IPS-18c (cell line): ENCODE results near the gene PTPRZ1.
A peak's percentile ranks its signal among the peaks of the same experiment; 100 is the strongest.

ENCODE experiments used
- H3K4me3 ChIP-seq: 2 replicates; pipeline ENCODE4 v1.7.0; 2013; ENCODE audit warnings: low read depth, mild to moderate bottlenecking, low read length, moderate library complexity; ENCODE audit not compliant: insufficient read depth
- H3K9me3 ChIP-seq: one replicate; pipeline ENCODE4 v1.6.1; 2013; ENCODE audit warnings: mild to moderate bottlenecking, low read length, moderate library complexity; ENCODE audit not compliant: control insufficient read depth, insufficient read depth

Gene PTPRZ1

DNA sequence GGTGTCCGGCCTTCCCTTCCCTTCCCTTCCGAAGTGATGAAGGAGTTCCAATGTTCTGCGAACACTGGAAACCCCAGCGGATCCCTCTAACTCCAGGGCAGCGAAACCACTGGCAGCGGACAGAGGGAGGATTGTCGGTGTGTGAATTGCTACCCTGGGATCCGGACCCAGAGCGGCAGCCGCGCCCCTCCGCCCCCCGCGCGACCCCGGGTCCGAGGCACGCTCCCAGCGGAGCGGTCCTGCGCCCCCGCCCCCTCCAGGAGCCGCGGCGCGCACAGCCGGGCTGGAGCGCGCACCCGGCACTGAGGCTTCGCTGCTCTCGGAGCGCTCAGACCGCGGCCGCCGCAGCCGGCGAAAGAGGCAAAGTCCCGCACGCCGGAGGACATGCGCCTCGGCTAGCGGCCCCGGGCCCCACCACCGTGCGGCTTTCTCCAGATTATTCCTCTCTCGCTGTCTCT, at the start of gene PTPRZ1:
TSS of gene PTPRZ1 (plus strand) at position 331 of the 458 bp plus-strand sequence. CDS start 339 bp downstream, outside the sequence.
- Histone ChIP-seq H3K9me3 (no peaks in the 10 kb centered on the region), H3K4me3 (peak within 1 kb of the TSS; percentile 84)

- H3K4me3 ChIP-seq = no peak overlapping the region
- H3K9me3 ChIP-seq = no peaks in the 10 kb centered on the region
Observed at GRCh38 chr7:121824276-121824675, 48.7 kb upstream of the PTPRZ1 start.

GRCh38 chr7:121831351-121831750, 41.6 kb upstream of the PTPRZ1 start:
- no peak overlapping the region for H3K4me3 ChIP-seq
- H3K9me3 ChIP-seq = no peaks in the 10 kb centered on the region

DNA sequence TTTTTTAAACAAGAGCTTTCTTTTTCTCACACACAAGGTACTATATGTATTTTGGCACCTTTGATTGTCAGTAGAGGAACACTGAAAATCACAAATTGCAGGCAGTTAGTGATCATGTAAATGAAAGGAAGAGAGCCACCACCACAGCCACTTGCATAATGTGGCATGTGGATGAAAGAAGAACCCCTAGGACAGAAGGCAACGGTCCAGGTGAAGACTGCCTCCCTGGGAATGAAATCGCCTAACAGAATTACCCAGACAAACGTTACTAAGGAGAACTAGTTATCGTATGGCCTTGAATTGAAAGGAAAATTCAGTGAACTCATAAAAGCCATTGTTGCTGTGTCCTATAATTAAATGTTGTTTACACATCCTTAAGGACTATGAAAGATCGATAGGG, 41.2 kb upstream of the PTPRZ1 start:
- Histone ChIP-seq H3K9me3 (no peaks in the 10 kb centered on the region), H3K4me3 (no peak overlapping the region)

DNA sequence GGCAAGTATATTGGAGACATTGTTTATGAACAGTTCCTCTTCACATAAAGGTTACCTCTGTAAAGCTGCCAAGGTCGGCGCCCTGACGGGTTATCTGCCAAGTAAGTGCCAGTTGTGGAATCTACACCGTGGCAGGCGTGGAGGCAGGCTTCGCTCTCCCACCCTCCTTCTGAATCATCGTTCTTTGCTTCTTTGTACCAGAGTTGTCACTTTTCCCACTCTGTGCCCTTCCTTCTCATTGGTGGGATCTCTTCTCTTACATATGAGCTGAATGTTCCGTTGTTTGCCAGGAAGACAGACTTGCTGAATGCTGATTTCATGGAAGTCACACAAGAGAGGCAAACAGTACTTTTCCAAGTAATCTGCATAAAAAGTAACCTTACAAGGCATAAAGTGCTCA, 40.6 kb upstream of the PTPRZ1 start:
- Histone ChIP-seq H3K9me3 (no peaks in the 10 kb centered on the region), H3K4me3 (no peak overlapping the region)

DNA sequence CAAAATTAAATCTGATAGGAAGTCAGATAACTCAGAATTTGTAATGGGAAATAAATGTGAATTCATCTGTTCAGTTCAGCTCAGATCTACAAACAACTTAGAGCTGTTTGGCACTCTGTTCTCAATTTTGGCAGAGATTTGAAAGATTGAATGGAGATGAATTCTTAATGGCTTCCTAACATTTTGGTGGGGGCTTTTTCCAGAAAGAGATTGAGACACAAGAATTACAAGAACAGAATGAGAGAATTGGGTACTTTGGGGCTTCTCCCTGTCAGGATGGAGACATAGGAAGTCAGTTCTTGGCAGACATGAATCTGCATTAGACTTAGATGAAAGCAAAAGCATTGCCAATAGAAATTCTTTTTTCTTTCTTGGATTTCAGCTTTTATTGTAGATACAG, 39.0 kb upstream of the PTPRZ1 start:
- no peak overlapping the region for H3K4me3 ChIP-seq
- no peaks in the 10 kb centered on the region for H3K9me3 ChIP-seq

GRCh38 chr7:121837462-121837861, 35.5 kb upstream of the PTPRZ1 start:
- Histone ChIP-seq H3K4me3 (no peak overlapping the region), H3K9me3 (no peaks in the 10 kb centered on the region)

DNA sequence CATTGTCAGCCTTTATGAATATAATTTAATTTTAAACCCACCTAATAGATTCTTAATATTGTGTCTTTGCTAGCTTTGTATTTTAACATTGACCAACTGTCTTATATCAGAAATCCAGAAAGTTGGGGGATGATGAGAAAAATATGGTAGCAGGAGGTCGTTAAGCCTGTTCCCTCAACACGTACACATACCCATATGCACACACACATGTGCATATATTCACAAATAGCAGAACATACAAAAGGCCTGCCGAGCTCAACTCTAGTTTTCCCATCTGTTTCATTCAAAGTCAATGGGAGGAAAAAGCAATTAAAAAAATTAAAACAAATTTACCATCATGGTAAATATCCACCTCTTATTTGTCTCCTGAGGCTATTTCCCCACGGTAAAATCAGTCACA, 25.9 kb upstream of the PTPRZ1 start:
- H3K4me3 ChIP-seq = no peak overlapping the region
- H3K9me3 ChIP-seq = no peaks in the 10 kb centered on the region

GRCh38 chr7:121853307-121853706, 19.7 kb upstream of the PTPRZ1 start:
- H3K4me3 ChIP-seq = no peak overlapping the region
- H3K9me3 ChIP-seq = no peaks in the 10 kb centered on the region

DNA sequence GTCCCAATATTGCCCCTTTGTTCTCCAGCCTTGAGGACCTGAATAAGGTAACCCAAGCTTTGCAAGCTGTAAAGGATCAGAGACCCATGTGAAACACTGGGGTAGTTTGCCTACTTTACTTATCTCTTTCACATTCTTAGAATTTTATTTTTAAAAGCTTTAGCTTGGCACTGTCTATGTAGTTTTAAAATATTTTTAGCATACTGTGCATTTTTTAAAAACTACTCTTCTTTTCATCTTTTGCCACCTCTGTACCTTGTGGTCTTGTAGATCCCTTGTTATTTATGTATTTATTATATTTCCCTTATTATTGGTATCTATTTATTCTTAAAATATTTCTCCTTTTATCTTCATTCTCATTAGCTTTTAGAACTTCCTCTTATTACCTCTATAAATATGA, 12.0 kb upstream of the PTPRZ1 start:
- no peaks in the 10 kb centered on the region for H3K9me3 ChIP-seq
- H3K4me3 ChIP-seq = no peak overlapping the region

DNA sequence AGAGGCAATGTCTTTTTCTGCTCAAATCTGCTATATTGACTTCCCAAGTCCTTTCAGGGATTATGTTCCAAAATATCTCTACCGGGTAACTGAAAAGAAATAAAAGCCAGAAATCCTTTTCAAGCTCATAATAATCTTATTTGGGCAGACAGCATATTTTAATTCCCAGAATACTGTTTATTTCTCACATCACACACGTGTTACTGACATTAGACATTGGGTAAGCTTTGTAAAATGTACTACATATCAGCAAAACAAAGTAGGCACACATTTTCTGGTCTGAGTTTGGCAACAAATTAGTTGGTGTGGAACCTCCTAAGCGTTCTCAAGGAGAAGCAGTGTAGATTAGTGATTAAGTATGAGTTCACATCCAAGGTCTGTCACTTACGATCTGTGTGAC, 10.4 kb upstream of the PTPRZ1 start:
- H3K4me3 ChIP-seq = no peak overlapping the region
- no peaks in the 10 kb centered on the region for H3K9me3 ChIP-seq

DNA sequence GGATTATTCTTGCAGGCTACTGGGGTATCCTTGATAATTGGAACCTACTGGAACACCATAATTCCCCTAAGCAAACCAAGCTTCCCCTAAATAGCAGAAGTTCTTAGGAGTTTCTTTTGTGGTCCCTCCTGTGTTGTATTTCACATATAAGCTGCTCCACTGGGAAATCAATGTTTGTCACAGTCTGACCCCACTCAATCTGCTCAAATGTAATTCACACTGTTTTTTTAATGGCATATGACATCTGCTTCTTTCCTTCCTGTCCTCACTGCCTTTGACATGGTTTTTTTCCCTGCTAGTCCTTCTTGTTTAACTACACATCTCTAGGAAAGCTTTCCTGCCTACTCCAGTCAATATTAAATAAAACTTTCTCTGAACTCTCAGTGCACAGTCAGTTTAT, 1.8 kb upstream of the PTPRZ1 start:
- H3K4me3 ChIP-seq = no peak overlapping the region
- H3K9me3 ChIP-seq = no peaks in the 10 kb centered on the region

GRCh38 chr7:121873289-121874194, 581 bp downstream of the PTPRZ1 start:
- Histone ChIP-seq H3K9me3 (no peaks in the 10 kb centered on the region), H3K4me3 (peak overlapping the region; percentile 84)

DNA sequence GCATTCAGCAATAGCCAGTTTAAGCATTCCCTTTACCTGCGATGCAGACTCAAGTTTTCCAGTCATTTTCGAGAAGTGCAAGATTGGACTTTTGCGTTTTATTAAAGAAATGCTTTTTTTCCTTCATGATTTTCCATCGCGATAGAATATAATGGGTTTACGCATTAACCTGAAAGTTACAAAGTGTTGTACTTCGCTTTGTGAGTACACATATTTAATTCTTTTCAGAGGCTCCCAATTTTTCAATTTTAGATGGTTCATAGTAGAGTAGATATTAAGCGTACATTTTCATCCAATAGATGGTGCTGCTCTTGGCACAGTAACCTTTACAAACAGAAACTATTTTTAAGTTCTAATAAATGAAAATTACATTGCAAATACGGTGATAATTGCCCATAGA, 1.3 kb downstream of the PTPRZ1 start:
- no peaks in the 10 kb centered on the region for H3K9me3 ChIP-seq
- peak overlapping the region; percentile 84 for H3K4me3 ChIP-seq

DNA sequence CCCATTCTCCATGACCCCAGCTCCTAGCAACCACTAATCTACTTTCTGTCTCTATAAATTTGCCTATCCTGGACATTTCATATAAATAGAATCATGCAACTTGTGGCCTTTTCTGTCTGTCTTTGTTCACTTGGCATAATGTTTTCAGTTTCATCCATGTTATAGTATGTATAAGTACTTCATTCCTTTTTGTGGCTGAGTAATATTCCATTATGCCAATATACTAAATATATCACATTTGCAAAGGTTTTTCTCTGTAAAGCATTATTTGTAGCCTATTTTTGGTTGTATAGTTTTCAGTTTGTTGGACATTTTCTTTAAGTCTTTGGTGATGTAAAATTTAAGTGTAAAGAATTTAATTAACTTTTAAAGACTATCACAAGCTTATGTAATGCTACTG, 2.2 kb downstream of the PTPRZ1 start:
- no peak overlapping the region for H3K4me3 ChIP-seq
- H3K9me3 ChIP-seq = no peaks in the 10 kb centered on the region

- H3K9me3 ChIP-seq = no peaks in the 10 kb centered on the region
- H3K4me3 ChIP-seq = no peak overlapping the region
Observed at GRCh38 chr7:121876656-121877500, 3.9 kb downstream of the PTPRZ1 start.

- H3K9me3 ChIP-seq = no peaks in the 10 kb centered on the region
- no peak overlapping the region for H3K4me3 ChIP-seq
Observed at GRCh38 chr7:121878918-121879464, 6.0 kb downstream of the PTPRZ1 start.

DNA sequence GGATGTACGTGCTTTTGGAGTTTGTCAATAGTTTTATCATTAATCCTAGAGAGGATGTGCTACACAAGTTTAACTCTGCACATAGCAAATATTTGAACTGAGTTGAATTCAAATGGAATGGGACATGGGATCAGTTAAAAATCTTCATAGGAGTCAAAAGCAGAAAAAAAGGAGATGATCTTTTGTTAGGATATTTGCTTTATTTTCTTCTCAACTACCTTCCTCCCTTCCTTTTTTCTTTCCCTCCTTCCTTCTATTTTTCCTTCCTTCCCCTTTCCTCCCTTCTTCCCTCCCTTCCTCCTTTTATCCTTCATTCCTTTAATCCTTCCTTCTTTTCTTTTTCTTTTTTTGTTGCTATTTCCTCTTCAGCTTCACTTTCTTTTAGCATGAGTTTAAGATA, 6.6 kb downstream of the PTPRZ1 start:
- no peak overlapping the region for H3K4me3 ChIP-seq
- no peaks in the 10 kb centered on the region for H3K9me3 ChIP-seq
